ENCODE data around the gene AK8.
"Not testable (repeated sequence)": the region's sequence is repeated elsewhere in the genome, so short reads cannot be mapped to it uniquely, and the experiment has no call there.

AK8 gene

DNA sequence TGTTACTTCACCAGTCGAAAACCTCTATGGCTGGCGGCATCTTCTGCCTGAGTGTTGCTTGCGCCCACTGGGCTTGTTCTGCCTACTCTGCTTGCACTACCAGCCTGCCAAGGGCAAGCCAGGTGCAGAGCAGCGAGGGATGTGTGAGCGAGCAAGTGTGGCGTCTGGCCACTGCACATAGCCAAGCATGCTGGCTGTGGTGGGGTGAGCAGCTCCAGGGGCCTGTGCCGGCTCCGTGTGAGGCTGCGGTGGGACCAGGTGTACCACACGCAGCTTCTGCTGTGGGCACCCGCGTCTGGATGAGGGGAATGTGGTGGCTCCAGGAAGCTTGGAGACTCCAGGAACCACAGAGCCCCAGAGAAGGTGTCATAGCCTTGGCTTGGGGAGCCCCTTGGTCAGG is 156.4 kb downstream of the AK8 start:
- H3K27ac ChIP-seq (ENCODE audit: low read depth, low read length) = no peak overlapping the region
- H3K36me3 ChIP-seq (ENCODE audit: control insufficient read depth, insufficient read depth, low read length) = no peaks in the 10 kb centered on the region
- H3K9ac ChIP-seq (ENCODE audit: low read length) = no peak overlapping the region
- no peak overlapping the region for H3K4me3 ChIP-seq (ENCODE audit: low read depth, low read length)
- H3K4me1 ChIP-seq (ENCODE audit: control insufficient read depth, insufficient read depth, low read length) = no peaks in the 10 kb centered on the region
- H3K27me3 ChIP-seq (ENCODE audit: control insufficient read depth, insufficient read depth, low read length) = no peaks in the 10 kb centered on the region
- H3K9me3 ChIP-seq (ENCODE audit: control insufficient read depth, insufficient read depth, low read depth, low read length) = no peaks in the 10 kb centered on the region

DNA sequence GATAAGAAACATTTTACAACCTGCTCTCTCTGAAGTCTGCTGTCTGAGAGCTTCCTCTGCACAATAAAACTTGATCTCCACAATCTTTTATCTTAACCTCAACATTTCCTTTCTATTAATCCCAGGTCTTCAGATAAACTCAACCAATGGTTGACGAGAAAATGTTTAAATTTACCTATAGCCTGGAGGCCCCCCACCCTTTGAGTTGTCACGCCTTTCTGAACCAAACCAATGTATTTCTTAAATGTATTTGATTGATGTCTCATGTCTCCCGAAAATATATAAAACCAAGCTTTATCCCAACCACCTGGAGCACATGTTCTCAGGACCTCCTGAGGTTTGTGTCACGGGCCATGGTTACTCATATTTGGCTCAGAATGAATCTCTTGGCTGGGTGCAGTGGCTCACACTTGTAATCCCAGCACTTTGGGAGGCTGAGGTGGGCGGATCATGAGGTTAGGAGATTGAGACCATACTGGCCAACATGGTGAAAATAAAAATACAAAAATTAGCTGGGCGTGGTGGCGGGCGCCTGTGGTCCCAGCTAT is 159.6 kb downstream of the AK8 start:
- H3K4me3 ChIP-seq (ENCODE audit: low read depth, low read length); H3K9ac ChIP-seq (ENCODE audit: low read length); H3K27me3 ChIP-seq (ENCODE audit: control insufficient read depth, insufficient read depth, low read length); H3K36me3 ChIP-seq (ENCODE audit: control insufficient read depth, insufficient read depth, low read length); H3K4me1 ChIP-seq (ENCODE audit: control insufficient read depth, insufficient read depth, low read length); H3K9me3 ChIP-seq (ENCODE audit: control insufficient read depth, insufficient read depth, low read depth, low read length); H3K27ac ChIP-seq (ENCODE audit: low read depth, low read length): not testable (repeated sequence)

DNA sequence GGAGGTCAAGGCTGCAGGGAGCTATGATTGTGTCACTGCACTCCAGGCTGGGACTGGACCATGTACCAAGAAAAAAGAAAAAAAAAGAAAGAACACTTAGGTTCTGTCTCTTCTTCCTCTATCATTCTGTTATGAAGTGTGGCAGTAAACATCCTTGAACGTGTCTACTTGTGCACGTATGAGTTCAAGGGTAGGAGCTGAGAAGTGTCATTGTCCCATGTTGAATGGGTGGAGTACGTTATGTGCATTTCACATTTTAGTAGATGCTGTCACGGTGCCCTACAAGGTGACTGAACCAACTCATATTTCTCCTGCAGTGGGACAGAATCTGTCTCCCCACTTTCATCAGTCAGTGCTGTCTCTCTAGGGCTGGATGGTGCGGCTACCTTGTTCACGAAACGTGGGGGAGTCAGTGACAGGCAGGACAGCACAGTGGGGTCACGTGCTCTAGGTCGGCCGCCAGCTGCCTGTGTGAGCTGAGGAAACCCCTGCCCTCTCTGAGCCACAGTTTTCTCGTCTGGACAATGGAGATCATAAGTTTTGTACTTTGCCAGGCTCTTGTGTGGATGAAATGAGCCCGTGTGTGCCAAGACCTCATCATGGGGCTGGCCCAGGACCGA is 160.6 kb downstream of the AK8 start:
- H3K36me3 ChIP-seq (ENCODE audit: control insufficient read depth, insufficient read depth, low read length) = no peaks in the 10 kb centered on the region
- no peak overlapping the region for H3K4me3 ChIP-seq (ENCODE audit: low read depth, low read length)
- no peaks in the 10 kb centered on the region for H3K9me3 ChIP-seq (ENCODE audit: control insufficient read depth, insufficient read depth, low read depth, low read length)
- H3K27ac ChIP-seq (ENCODE audit: low read depth, low read length) = no peak overlapping the region; the same call in 1 of the 2 replicates
- no peaks in the 10 kb centered on the region for H3K27me3 ChIP-seq (ENCODE audit: control insufficient read depth, insufficient read depth, low read length)
- H3K9ac ChIP-seq (ENCODE audit: low read length) = no peak overlapping the region
- no peaks in the 10 kb centered on the region for H3K4me1 ChIP-seq (ENCODE audit: control insufficient read depth, insufficient read depth, low read length)

DNA sequence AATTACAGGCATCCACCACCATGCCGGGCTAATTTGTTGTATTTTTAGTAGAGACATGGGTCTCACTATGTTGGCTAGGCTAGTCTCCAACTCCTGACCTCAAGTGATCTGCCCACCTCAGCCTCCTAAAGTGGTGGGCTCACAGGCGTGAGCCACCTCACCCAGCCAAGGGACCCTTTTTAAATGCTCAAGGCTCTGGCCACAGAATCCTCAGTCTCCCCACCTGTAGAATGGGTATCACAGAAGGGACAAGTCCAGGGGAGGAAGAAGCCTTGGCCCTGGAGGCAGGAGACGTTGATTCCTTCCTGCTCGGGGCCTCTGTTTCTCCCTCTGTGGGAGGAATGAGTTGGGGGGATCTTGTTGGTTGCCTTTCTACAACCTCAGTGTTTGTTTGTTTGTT is 162.1 kb downstream of the AK8 start:
- H3K9ac ChIP-seq (ENCODE audit: low read length) = no peak overlapping the region
- H3K27me3 ChIP-seq (ENCODE audit: control insufficient read depth, insufficient read depth, low read length) = no peaks in the 10 kb centered on the region
- H3K9me3 ChIP-seq (ENCODE audit: control insufficient read depth, insufficient read depth, low read depth, low read length) = no peaks in the 10 kb centered on the region
- no peak overlapping the region for H3K27ac ChIP-seq (ENCODE audit: low read depth, low read length)
- no peaks in the 10 kb centered on the region for H3K4me1 ChIP-seq (ENCODE audit: control insufficient read depth, insufficient read depth, low read length)
- H3K36me3 ChIP-seq (ENCODE audit: control insufficient read depth, insufficient read depth, low read length) = no peaks in the 10 kb centered on the region
- no peak overlapping the region for H3K4me3 ChIP-seq (ENCODE audit: low read depth, low read length)

DNA sequence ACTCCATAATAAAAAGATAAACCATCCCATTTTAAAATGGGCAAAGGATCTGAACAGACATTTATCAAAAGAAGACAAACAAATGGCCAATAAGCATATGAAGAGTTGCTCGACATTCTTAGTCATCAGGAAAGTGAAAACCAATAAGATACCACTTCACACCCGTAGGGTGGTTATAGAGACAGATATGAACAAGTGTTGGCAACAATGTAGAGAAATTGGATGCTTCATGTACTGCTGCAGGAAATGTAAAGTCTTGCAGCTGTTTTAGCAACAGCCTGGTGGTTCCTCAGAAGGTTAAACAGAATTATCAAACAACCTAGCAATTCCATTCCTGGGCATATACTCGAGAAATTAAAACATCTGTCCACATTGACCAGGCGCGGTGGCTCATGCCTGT is 165.3 kb downstream of the AK8 start:
- H3K27ac ChIP-seq (ENCODE audit: low read depth, low read length) = no peak overlapping the region
- no peaks in the 10 kb centered on the region for H3K9me3 ChIP-seq (ENCODE audit: control insufficient read depth, insufficient read depth, low read depth, low read length)
- H3K9ac ChIP-seq (ENCODE audit: low read length) = no peak overlapping the region
- no peaks in the 10 kb centered on the region for H3K36me3 ChIP-seq (ENCODE audit: control insufficient read depth, insufficient read depth, low read length)
- no peaks in the 10 kb centered on the region for H3K4me1 ChIP-seq (ENCODE audit: control insufficient read depth, insufficient read depth, low read length)
- H3K27me3 ChIP-seq (ENCODE audit: control insufficient read depth, insufficient read depth, low read length) = no peaks in the 10 kb centered on the region
- no peak overlapping the region for H3K4me3 ChIP-seq (ENCODE audit: low read depth, low read length)

DNA sequence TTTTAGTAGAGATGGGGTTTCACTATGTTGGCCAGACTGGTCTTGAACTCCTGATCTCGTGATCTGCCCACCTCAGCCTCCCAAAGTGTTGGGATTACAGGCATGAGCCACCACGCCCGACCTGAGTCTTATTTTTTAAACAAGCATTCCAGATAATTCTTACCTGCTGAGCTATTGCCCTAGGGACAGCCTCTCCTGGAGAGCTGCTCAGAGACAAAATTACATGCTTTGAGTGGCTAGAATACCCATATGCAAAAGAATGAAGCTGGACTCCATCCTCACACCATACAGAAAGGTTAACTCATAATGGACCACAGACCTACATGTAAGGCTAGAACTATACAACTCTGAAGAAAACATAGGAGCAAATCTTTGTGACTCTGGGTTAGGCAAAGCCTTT is 166.2 kb downstream of the AK8 start:
- no peaks in the 10 kb centered on the region for H3K4me1 ChIP-seq (ENCODE audit: control insufficient read depth, insufficient read depth, low read length)
- no peaks in the 10 kb centered on the region for H3K36me3 ChIP-seq (ENCODE audit: control insufficient read depth, insufficient read depth, low read length)
- no peaks in the 10 kb centered on the region for H3K9me3 ChIP-seq (ENCODE audit: control insufficient read depth, insufficient read depth, low read depth, low read length)
- no peaks in the 10 kb centered on the region for H3K27me3 ChIP-seq (ENCODE audit: control insufficient read depth, insufficient read depth, low read length)
- H3K27ac ChIP-seq (ENCODE audit: low read depth, low read length) = no peak overlapping the region
- no peak overlapping the region for H3K4me3 ChIP-seq (ENCODE audit: low read depth, low read length)
- H3K9ac ChIP-seq (ENCODE audit: low read length) = no peak overlapping the region

DNA sequence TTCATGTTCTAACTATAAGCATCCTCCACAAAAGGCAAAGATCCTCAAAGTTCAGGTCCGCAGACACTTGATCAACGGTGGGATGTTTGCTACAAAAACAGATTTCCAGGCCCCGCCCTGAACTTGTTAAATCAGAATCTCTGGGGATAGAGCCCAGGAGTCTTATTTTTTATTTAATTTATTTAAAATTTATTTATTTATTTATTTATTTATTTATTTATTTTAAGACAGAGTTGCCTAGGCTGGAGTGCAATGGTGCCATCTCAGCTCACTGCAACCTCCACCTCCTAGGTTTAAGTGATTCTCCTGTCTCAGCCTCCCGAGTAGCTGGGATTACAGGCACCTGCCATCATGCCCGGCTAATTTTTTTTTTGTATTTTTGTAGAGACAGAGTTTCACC is 166.9 kb downstream of the AK8 start:
- not testable (repeated sequence) for H3K9me3 ChIP-seq (ENCODE audit: control insufficient read depth, insufficient read depth, low read depth, low read length); H3K4me3 ChIP-seq (ENCODE audit: low read depth, low read length); H3K27ac ChIP-seq (ENCODE audit: low read depth, low read length); H3K27me3 ChIP-seq (ENCODE audit: control insufficient read depth, insufficient read depth, low read length); H3K4me1 ChIP-seq (ENCODE audit: control insufficient read depth, insufficient read depth, low read length); H3K36me3 ChIP-seq (ENCODE audit: control insufficient read depth, insufficient read depth, low read length); H3K9ac ChIP-seq (ENCODE audit: low read length)

DNA sequence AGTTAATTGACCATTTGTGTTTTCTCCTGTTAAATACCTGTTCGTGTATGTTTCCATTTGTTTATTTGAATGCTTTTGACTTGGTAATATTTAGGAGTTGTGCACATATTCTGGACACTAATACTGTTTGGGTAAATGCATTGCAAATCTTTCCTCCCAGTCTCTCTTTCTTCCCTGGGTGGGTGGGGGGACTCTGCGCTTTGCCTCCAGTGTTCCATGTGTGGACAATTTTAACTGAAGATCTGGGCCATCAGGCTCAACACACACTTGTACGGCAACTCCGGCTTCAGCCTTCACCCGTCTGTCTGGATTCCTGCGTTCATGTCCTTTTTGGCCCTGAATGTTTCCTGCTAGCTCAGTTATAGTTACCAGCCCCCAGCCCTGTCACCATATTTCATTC is 167.8 kb downstream of the AK8 start:
- H3K4me1 ChIP-seq (ENCODE audit: control insufficient read depth, insufficient read depth, low read length) = no peaks in the 10 kb centered on the region
- H3K9ac ChIP-seq (ENCODE audit: low read length) = no peak overlapping the region
- H3K27me3 ChIP-seq (ENCODE audit: control insufficient read depth, insufficient read depth, low read length) = no peaks in the 10 kb centered on the region
- no peak overlapping the region for H3K27ac ChIP-seq (ENCODE audit: low read depth, low read length)
- H3K4me3 ChIP-seq (ENCODE audit: low read depth, low read length) = no peak overlapping the region
- peaks cover 2% of the 10 kb centered on the region; the same call in 1 of the 2 replicates for H3K9me3 ChIP-seq (ENCODE audit: control insufficient read depth, insufficient read depth, low read depth, low read length)
- no peaks in the 10 kb centered on the region for H3K36me3 ChIP-seq (ENCODE audit: control insufficient read depth, insufficient read depth, low read length)

DNA sequence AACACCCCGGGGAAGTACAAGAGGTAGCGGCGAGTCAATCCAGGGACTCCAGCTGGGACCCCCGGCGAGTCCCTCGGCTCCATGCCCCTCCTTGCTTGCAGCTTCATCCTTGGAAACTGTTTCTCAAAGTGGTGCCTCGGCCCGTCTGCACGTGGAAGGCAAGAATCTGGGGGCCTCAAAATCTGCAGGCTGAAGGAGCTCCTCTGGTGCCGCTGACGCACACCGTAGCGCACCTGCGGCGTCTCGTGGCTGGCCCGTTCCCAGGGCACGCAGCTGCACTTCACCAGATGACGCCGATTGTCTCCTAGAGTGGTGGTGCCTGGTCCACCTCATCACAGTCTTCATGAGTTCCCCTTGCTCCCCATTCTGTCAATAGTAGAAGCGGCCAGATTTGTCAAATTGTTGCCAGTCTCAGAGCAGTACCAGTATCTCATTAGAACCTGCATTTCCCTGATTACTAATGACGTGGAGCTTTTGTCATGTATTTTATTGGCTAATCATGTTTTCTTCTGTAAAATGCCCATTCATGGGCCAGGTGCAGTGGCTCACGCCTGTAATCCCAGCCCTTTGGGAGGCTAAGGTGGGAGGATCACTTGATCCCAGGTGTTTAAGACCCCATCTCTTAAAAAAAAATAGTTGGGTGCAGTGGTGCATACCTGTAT is 169.2 kb downstream of the AK8 start:
- H3K4me3 ChIP-seq (ENCODE audit: low read depth, low read length) = no peak overlapping the region
- no peaks in the 10 kb centered on the region for H3K36me3 ChIP-seq (ENCODE audit: control insufficient read depth, insufficient read depth, low read length)
- H3K27ac ChIP-seq (ENCODE audit: low read depth, low read length) = no peak overlapping the region
- H3K4me1 ChIP-seq (ENCODE audit: control insufficient read depth, insufficient read depth, low read length) = no peaks in the 10 kb centered on the region
- H3K9me3 ChIP-seq (ENCODE audit: control insufficient read depth, insufficient read depth, low read depth, low read length) = peaks cover 3% of the 10 kb centered on the region; the same call in 1 of the 2 replicates
- no peaks in the 10 kb centered on the region for H3K27me3 ChIP-seq (ENCODE audit: control insufficient read depth, insufficient read depth, low read length)
- H3K9ac ChIP-seq (ENCODE audit: low read length) = no peak overlapping the region

DNA sequence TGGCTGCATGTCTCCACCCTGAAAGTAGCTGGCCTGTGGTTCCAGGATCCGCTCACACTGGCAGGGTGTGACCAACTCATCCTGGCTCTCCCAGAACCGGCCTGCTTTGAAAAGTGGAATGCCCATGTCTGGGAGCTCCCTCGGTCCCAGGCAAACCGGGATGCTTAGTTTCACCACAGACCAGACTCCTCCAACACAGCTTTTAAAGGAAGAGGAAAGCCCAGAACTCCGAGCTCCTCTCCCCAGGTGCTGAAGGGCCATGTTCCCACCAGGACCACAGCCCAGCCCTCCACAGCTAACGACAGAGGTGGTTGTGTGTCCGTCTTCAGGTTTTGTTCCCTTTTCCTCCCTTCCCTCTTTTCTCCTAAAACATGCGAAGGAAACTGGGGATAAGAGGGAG is 169.8 kb downstream of the AK8 start:
- no peaks in the 10 kb centered on the region for H3K36me3 ChIP-seq (ENCODE audit: control insufficient read depth, insufficient read depth, low read length)
- no peak overlapping the region for H3K9ac ChIP-seq (ENCODE audit: low read length)
- H3K4me3 ChIP-seq (ENCODE audit: low read depth, low read length) = no peak overlapping the region
- no peaks in the 10 kb centered on the region for H3K27me3 ChIP-seq (ENCODE audit: control insufficient read depth, insufficient read depth, low read length)
- peaks cover 6% of the 10 kb centered on the region for H3K9me3 ChIP-seq (ENCODE audit: control insufficient read depth, insufficient read depth, low read depth, low read length)
- H3K4me1 ChIP-seq (ENCODE audit: control insufficient read depth, insufficient read depth, low read length) = no peaks in the 10 kb centered on the region
- no peak overlapping the region for H3K27ac ChIP-seq (ENCODE audit: low read depth, low read length)

DNA sequence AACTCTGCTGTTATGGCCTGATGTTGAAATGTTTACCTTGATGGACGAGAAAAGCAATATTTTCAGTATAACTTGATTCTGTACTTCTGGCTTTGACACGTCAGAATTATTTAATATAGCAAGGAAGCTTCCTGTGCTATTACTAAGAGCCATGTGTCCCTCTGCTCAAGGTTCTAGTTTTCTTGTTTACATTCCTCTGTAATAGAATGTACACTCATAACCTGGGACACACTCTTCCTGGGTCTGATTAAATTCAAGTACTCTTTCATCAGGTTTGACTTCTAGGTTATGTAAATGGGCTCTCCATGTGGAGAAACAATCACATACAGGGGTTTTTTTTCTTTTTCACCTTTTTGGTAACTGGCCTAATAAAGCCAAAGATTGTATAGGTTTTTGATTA is 174.7 kb downstream of the AK8 start:
- Histone ChIP-seq H3K36me3 (ENCODE audit: control insufficient read depth, insufficient read depth, low read length) (no peaks in the 10 kb centered on the region), H3K27me3 (ENCODE audit: control insufficient read depth, insufficient read depth, low read length) (no peaks in the 10 kb centered on the region), H3K4me1 (ENCODE audit: control insufficient read depth, insufficient read depth, low read length) (no peaks in the 10 kb centered on the region), H3K4me3 (ENCODE audit: low read depth, low read length) (no peak overlapping the region), H3K27ac (ENCODE audit: low read depth, low read length) (no peak overlapping the region), H3K9ac (ENCODE audit: low read length) (no peak overlapping the region), H3K9me3 (ENCODE audit: control insufficient read depth, insufficient read depth, low read depth, low read length) (peaks cover 23% of the 10 kb centered on the region)
